Esophagus squamous epithelium (tissue), 5 donors: Measurements from ENCODE around the gene STAT4. TPM values are rescaled to one million over a fixed set of nuclear protein-coding genes. Genes with fewer than 3 reads are reported as not detected.
A peak's percentile ranks its signal among the peaks of the same experiment; 100 is the strongest.

ENCODE experiments used
- DNase-seq: peaks from one replicate; lab custom pipeline; 2025; lab: John Stamatoyannopoulos, UW
- H3K27ac ChIP-seq, 4 donors: fragments of 200-600 bp; sonication (generic); one replicate each; pipeline ENCODE4 v1.5.1; 2016 to 2019; ENCODE audit warnings: mild to moderate bottlenecking in 1 of 4
- H3K27me3 ChIP-seq, 4 donors: fragments of 200-600 bp; sonication (generic); 1 replicate in 3 of 4; 2 replicates in 1 of 4; pipeline versions ENCODE4 v1.5.1 to v1.6.0; 2017 to 2021; ENCODE audit warnings: antibody characterized with exemption in 1 of 4
- H3K36me3 ChIP-seq, 3 donors: fragments of 200-600 bp; sonication (generic); one replicate each; pipeline ENCODE4 v1.5.1; 2016 to 2019
- H3K4me1 ChIP-seq, 3 donors: fragments of 200-600 bp; sonication (generic); one replicate each; pipeline ENCODE4 v1.5.1; 2017 to 2019
- H3K4me3 ChIP-seq, 4 donors: fragments of 200-600 bp; sonication (generic); 1 replicate in 3 of 4; 2 replicates in 1 of 4; pipeline ENCODE4 v1.5.1; 2016 to 2019; ENCODE audit warnings: mild to moderate bottlenecking in 2 of 4, moderate library complexity in 1 of 4
- H3K9me3 ChIP-seq, 3 donors: fragments of 200-600 bp; sonication (generic); one replicate each; pipeline ENCODE4 v1.5.1; 2016 to 2019
- POLR2A ChIP-seq, 4 donors: fragments of 450-650 bp; IDR thresholded peaks; one replicate each; pipeline ENCODE4 v1.6.1; 2017; ENCODE audit warnings: antibody characterized with exemption in 4 of 4, mild to moderate bottlenecking in 4 of 4, moderate library complexity in 3 of 4
- WGBS, 2 donors: methylation state at CpG; one replicate each; pipeline ENCODE4 v1.1.5; 2018; 5-methylcytosine and 5-hydroxymethylcytosine counted together
- intact Hi-C: fragments of 100-400 bp; cut with DNase I; formaldehyde crosslinking; loops from one replicate; pipeline ENCODE4 v1.15.0; 2022
- total RNA-seq, 4 donors: library from RNA; depleted of rRNA; stranded (reverse); fragments of >200 nt; gene quantifications; one replicate each; pipeline ENCODE4 v1.1.0, GENCODE V29; 2016
- TF ChIP-seq, protein P1 (sequence below), 6 experiments: fragments of 450-650 bp in 4 of 6; fragments of 200-600 bp in 2 of 6; sonication (generic) in 2 of 6; IDR thresholded peaks; one replicate each; pipeline ENCODE4 v1.5.1; 2016 to 2019; ENCODE audit warnings: antibody characterized with exemption in 6 of 6, mild to moderate bottlenecking in 4 of 6, moderate library complexity in 4 of 6
- donor health status: DM: yes; HTN: yes; CAD: no.

The STAT4 gene
- total RNA-seq, 4 donors from 2014 or later: 0.47 to 3.2 (median 2.1) TPM

- DNase-seq: no peak
- no peak for TF ChIP-seq POLR2A (IDR thresholded peaks at IDR 0.05)
- TF ChIP-seq, protein P1, sequence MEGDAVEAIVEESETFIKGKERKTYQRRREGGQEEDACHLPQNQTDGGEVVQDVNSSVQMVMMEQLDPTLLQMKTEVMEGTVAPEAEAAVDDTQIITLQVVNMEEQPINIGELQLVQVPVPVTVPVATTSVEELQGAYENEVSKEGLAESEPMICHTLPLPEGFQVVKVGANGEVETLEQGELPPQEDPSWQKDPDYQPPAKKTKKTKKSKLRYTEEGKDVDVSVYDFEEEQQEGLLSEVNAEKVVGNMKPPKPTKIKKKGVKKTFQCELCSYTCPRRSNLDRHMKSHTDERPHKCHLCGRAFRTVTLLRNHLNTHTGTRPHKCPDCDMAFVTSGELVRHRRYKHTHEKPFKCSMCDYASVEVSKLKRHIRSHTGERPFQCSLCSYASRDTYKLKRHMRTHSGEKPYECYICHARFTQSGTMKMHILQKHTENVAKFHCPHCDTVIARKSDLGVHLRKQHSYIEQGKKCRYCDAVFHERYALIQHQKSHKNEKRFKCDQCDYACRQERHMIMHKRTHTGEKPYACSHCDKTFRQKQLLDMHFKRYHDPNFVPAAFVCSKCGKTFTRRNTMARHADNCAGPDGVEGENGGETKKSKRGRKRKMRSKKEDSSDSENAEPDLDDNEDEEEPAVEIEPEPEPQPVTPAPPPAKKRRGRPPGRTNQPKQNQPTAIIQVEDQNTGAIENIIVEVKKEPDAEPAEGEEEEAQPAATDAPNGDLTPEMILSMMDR (IDR thresholded peaks at IDR 0.05): no peak
- WGBS, 2 donors: 80 to 82% methylated on average over 5 of the region's 5 CpGs
- Histone ChIP-seq H3K9me3 (no peaks in the 10 kb centered on the region), H3K4me3 (no peak overlapping the region), H3K4me1 (peaks cover 0 to 13% (median 0%) of the 10 kb centered on the region in 3 donors), H3K27me3 (peaks cover 0 to 10% (median 0%) of the 10 kb centered on the region in 4 donors), H3K36me3 (no peaks in the 10 kb centered on the region), H3K27ac (no peak overlapping the region)
- intact Hi-C loops: no loop called here
Measured at GRCh38 chr2:191152482-191153240, 1.9 kb upstream of the STAT4 start.

- intact Hi-C loops: no loop called here
- H3K4me3 ChIP-seq: peak overlapping the region; percentile 33 to 69 (median 48)
- no peak for DNase-seq
- peaks cover 0 to 13% (median 0%) of the 10 kb centered on the region in 3 donors for H3K4me1 ChIP-seq
- no peaks in the 10 kb centered on the region for H3K36me3 ChIP-seq
- TF ChIP-seq, protein P1 (IDR thresholded peaks at IDR 0.05): no peak
- no peak for TF ChIP-seq POLR2A (IDR thresholded peaks at IDR 0.05)
- peaks cover 0 to 10% (median 0%) of the 10 kb centered on the region in 4 donors for H3K27me3 ChIP-seq
- 75 to 79% methylated on average over 4 to 6 of the region's 6 CpGs for WGBS, 2 donors
- no peaks in the 10 kb centered on the region for H3K9me3 ChIP-seq
- H3K27ac ChIP-seq: peak overlapping the region in 3 of 4 donors; percentile 18 to 75 (median 68)
Measured at GRCh38 chr2:191151331-191151730, 537 bp upstream of the STAT4 start.

DNA sequence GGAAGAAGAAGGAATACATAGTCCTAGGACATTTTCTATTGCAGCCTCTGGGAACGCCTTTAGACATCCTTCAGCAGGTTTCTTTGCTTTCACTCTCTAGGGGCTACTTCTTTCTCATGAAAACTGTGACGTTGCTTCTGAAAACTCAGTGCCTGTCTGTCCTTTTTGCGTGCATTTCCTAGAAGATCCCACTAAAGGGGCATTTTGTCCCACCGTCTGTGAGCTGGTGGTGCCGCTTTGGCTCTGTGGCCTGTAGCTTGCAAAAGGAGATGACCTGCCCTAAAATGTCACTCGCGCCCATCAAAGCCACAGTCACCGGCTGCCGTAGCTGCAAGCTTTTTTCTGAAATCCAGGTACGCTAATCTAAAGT, 579 bp downstream of the STAT4 start:
- TF ChIP-seq, protein P1 (IDR thresholded peaks at IDR 0.05): no peak
- no peak for TF ChIP-seq POLR2A (IDR thresholded peaks at IDR 0.05)
- Histone ChIP-seq H3K4me3 (peak overlapping the region; percentile 33 to 69 (median 48)), H3K36me3 (no peaks in the 10 kb centered on the region), H3K4me1 (peaks cover 0 to 13% (median 0%) of the 10 kb centered on the region in 3 donors), H3K27ac (peak overlapping the region; percentile 25 to 75 (median 54)), H3K27me3 (peaks cover 0 to 10% (median 0%) of the 10 kb centered on the region in 4 donors), H3K9me3 (no peaks in the 10 kb centered on the region)
- 11 to 12% methylated on average over 5 of the region's 10 CpGs for whole genome bisulfite sequencing, 2 donors
- intact Hi-C loops: no loop called here
- no peak for DNase-seq

DNA sequence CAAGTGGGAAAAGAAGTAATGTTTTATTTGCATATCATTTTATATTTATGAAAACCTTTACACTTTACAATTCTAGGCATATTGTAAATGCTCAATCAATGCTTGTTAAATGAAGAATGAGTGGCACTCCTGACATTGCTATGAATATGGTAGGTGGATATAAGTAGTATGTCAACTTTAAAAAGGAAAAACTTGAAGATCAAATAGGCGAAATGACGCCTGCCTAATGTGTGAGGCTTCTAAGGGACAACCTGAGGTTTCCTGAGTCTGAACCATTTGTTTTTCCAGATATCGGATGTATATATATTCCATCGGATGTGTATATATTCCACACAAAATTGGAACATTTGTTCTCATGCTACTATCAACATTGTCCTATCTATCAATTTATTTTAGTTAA, 1.4 kb downstream of the STAT4 start:
- Histone ChIP-seq H3K27me3 (peaks cover 0 to 10% (median 0%) of the 10 kb centered on the region in 4 donors), H3K36me3 (no peaks in the 10 kb centered on the region), H3K27ac (peak overlapping the region in 2 of 4 donors; percentile 40 to 75), H3K4me3 (peak overlapping the region in 1 of 4 donors; percentile 52), H3K9me3 (no peaks in the 10 kb centered on the region), H3K4me1 (peaks cover 0 to 13% (median 0%) of the 10 kb centered on the region in 3 donors)
- no peak for DNase-seq
- TF ChIP-seq, protein P1 (IDR thresholded peaks at IDR 0.05): no peak
- TF ChIP-seq POLR2A (IDR thresholded peaks at IDR 0.05): no peak
- intact Hi-C loops: no loop called here
- 75 to 88% methylated on average over 4 of the region's 4 CpGs for WGBS, 2 donors

- Histone ChIP-seq H3K4me3 (no peak overlapping the region), H3K27me3 (peaks cover 0 to 10% (median 0%) of the 10 kb centered on the region in 4 donors), H3K27ac (no peak overlapping the region), H3K36me3 (no peaks in the 10 kb centered on the region), H3K9me3 (no peaks in the 10 kb centered on the region), H3K4me1 (peaks cover 0 to 13% (median 0%) of the 10 kb centered on the region in 3 donors)
- intact Hi-C loops: no loop called here
- TF ChIP-seq, protein P1 (IDR thresholded peaks at IDR 0.05): no peak
- TF ChIP-seq POLR2A (IDR thresholded peaks at IDR 0.05): peak in 1 of 4 donors; percentile 16
- no peak for DNase-seq
- 71 to 87% methylated on average over 2 of the region's 2 CpGs for WGBS, 2 donors
Measured at GRCh38 chr2:191148791-191149190, 2.0 kb downstream of the STAT4 start.
